GM18508 (cell line): ENCODE measurements around the gene PCDHGB5.
"Not testable (repeated sequence)": the region's sequence is repeated elsewhere in the genome, so short reads cannot be mapped to it uniquely, and the experiment has no call there.

ENCODE experiments used
- ATAC-seq: cut with Tn5 transposase; IDR thresholded peaks from one replicate; pipeline ENCODE4 v1.9.1; 2021; ENCODE audit warnings: moderate number of reproducible peaks; ENCODE audit not compliant: insufficient read depth, unreplicated experiment

The PCDHGB5 gene

DNA sequence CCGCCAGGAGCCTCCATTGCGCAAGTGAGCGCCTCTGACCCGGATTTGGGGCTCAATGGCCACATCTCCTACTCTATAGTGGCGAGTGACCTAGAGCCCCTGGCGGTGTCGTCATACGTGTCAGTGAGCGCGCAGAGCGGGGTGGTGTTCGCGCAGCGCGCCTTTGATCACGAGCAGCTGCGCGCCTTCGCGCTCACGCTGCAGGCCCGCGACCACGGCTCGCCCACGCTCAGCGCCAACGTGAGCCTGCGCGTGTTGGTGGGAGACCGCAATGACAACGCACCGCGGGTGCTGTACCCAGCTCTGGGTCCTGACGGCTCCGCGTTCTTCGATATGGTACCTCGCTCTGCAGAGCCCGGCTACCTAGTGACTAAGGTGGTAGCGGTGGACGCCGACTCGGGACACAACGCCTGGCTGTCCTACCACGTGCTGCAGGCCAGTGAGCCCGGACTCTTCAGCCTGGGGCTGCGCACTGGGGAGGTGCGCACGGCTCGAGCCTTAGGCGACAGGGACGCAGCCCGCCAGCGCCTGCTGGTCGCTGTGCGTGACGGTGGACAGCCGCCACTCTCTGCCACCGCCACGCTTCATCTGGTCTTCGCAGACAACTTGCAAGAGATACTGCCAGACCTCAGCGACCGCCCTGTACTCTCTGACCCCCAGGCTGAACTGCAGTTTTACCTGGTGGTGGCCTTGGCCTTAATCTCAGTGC is 12.0 kb downstream of the PCDHGB5 start:
- no peak for ATAC-seq

DNA sequence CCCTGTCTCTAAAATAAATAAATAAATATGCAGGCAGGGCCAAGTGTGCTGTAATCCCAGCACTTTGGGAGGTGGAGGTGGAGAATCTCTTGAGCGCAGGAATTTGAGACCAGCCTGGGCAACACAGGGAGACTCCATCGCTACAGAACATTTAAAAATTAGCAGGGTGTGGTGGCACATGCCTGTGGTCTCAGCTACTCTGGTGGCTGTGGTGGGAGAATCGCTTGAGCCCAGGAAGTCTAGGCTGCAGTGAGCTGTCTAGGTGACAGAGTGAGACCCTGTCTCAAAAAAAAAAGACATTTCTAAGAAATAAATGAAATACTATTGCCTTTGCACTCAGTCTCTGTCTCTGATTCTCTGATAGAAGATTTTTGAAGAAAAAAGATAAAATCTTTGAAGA is 13.8 kb downstream of the PCDHGB5 start:
- no peak for ATAC-seq

DNA sequence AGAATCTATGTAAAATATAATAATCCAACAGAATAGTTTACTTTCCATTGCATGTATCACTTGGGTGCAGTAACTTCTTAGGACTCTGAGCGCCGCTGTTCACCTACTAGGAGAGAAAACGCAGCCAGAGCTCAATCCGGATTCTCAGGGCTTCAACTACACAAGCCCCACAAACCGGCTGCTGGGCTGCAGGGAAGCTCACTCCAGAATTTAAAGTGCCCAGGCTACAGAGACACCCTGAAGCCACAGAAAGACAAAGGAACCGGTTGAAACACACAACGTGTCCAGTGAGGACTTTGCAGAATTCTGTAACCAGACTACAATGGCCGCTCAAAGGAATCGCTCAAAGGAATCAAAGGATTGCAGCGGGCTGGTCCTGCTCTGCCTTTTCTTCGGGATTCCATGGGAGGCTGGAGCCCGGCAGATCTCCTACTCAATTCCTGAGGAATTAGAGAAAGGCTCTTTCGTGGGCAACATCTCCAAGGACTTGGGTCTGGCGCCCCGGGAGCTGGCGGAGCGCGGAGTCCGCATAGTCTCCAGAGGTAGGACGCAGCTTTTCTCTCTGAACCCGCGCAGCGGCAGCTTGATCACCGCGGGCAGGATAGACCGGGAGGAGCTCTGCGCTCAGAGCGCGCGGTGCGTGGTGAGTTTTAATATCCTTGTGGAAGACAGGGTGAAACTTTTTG is 15.2 kb downstream of the PCDHGB5 start, which contains the start of gene PCDHGA10:
Gene PCDHGA10 (plus strand): TSS at position 134 of the 686 bp plus-strand sequence. CDS start 189 bp downstream, at position 323.
- peak; percentile 69 for ATAC-seq

DNA sequence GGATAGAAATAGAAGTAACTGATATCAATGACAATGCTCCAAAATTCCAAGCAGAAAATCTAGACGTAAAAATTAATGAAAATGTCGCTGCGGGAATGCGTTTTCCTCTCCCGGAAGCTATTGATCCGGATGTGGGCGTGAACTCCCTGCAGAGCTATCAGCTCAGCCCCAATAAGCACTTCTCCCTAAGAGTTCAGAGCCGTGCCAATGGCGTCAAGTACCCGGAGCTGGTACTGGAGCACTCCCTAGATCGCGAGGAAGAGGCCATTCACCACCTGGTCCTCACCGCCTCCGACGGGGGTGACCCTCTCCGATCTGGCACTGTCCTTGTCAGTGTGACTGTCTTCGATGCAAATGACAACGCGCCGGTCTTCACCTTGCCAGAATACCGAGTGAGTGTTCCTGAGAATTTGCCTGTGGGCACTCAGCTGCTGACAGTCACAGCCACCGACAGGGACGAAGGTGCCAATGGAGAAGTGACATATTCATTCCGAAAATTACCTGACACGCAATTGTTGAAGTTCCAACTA is 15.9 kb downstream of the PCDHGB5 start:
- no peak for ATAC-seq

DNA sequence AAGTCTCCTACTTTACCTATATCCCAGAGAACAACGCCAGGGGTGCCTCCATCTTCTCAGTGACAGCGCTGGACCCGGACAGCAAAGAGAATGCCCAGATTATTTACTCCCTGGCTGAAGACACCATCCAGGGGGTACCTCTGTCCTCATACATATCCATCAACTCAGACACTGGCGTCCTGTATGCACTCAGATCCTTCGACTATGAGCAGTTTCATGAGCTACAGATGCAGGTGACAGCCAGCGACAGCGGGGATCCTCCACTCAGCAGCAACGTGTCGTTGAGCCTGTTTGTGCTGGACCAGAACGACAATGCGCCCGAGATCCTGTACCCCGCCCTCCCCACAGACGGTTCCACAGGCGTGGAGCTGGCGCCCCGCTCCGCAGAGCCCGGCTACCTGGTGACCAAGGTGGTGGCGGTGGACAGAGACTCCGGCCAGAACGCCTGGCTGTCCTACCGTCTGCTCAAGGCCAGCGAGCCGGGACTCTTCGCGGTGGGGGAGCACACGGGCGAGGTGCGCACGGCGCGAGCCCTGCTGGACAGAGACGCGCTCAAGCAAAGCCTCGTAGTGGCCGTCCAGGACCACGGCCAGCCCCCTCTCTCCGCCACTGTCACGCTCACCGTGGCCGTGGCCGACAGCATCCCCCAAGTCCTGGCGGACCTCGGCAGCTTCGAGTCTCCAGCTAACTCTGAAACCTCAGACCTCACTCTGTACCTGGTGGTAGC is 17.0 kb downstream of the PCDHGB5 start:
- ATAC-seq = not testable (repeated sequence)

DNA sequence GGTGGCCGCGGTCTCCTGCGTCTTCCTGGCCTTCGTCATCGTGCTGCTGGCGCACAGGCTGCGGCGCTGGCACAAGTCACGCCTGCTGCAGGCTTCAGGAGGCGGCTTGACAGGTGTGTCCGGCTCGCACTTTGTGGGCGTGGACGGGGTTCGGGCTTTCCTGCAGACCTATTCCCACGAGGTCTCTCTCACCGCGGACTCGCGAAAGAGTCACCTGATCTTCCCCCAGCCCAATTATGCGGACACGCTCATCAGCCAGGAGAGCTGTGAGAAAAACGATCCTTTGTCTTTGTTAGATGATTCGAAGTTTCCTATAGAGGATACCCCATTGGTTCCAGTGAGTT is 17.5 kb downstream of the PCDHGB5 start:
- not testable (repeated sequence) for ATAC-seq

DNA sequence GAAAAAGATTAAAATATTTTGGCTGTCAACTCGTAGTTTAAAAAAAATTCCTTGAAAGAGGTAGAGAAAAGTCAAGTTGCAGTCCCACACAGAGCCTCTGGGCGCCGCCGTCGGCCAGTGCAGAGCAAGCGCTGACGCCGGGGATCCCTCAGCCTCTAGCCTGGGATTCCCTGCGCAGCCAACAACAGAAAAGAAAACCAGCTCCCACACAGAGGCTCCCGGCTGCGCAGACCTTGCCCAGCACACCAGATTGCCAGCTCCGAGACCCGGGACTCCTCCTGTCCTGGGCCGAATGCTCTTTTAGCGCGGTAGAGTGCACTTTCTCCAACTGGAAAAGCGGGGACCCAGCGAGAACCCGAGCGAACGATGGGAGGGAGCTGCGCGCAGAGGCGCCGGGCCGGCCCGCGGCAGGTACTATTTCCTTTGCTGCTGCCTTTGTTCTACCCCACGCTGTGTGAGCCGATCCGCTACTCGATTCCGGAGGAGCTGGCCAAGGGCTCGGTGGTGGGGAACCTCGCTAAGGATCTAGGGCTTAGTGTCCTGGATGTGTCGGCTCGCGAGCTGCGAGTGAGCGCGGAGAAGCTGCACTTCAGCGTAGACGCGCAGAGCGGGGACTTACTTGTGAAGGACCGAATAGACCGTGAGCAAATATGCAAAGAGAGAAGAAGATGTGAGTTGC is 19.9 kb downstream of the PCDHGB5 start, which contains the start of gene PCDHGB7:
Gene PCDHGB7 (plus strand): TSS at position 184 of the 679 bp plus-strand sequence. CDS start 183 bp downstream, at position 367.
- ATAC-seq = peak; percentile 51

DNA sequence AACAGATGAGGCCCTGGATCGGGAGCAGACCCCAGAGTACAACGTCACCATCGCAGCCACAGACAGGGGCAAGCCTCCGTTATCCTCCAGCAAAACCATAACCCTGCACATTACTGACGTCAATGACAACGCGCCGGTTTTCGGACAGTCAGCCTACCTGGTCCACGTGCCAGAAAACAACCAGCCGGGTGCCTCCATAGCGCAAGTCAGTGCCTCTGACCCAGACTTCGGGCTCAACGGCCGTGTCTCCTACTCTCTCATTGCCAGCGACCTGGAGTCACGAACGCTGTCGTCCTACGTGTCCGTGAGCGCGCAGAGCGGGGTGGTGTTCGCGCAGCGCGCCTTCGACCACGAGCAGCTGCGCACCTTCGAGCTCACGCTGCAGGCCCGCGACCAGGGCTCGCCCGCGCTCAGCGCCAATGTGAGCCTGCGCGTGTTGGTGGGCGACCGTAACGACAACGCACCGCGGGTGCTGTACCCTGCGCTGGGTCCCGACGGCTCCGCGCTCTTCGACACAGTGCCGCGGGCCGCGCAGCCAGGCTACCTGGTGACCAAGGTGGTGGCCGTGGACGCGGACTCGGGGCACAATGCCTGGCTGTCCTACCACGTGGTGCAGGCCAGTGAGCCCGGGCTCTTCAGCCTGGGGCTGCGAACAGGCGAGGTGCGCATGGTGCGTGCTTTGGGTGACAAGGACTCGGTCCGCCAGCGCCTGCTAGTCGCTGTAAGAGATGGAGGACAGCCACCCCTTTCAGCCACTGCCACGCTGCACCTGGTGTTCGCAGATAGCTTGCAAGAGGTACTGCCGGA is 21.5 kb downstream of the PCDHGB5 start:
- no peak for ATAC-seq

DNA sequence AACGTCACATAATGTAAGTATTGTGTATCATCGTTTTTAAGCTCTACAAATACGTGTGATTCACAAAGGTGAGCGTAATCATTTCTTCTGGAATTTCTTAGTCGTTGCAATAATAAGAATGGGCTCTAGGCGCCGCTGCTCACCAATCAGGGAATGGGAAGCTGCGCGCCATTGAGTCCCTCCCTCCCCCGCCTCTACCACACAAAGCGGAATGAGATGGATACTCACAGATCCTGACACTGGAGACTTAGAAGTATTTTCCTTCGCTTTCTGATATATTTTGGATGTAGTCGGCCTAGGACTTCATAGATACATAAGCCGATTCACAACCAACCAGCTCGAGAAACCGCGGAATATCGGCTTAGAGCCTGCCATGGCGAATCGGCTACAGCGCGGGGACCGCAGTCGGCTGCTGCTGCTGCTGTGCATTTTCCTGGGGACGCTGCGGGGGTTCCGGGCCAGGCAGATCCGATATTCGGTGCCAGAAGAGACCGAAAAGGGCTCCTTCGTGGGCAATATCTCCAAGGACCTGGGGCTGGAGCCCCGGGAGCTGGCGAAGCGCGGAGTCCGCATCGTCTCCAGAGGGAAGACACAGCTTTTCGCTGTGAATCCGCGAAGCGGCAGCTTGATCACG is 23.2 kb downstream of the PCDHGB5 start, which contains the start of gene PCDHGA11:
Gene PCDHGA11 (plus strand): TSS at position 197 of the 634 bp plus-strand sequence. CDS start 177 bp downstream, at position 374.
- ATAC-seq = no peak

DNA sequence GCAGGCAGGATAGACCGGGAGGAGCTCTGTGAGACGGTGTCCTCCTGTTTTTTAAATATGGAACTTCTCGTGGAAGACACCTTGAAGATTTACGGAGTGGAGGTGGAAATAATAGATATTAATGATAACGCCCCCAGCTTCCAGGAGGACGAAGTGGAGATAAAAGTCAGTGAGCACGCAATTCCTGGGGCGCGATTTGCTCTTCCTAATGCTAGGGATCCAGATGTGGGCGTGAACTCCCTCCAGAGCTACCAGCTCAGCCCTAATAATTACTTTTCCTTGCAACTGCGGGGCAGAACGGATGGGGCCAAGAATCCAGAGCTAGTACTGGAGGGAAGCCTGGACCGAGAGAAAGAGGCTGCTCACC is 23.7 kb downstream of the PCDHGB5 start:
- ATAC-seq = no peak

DNA sequence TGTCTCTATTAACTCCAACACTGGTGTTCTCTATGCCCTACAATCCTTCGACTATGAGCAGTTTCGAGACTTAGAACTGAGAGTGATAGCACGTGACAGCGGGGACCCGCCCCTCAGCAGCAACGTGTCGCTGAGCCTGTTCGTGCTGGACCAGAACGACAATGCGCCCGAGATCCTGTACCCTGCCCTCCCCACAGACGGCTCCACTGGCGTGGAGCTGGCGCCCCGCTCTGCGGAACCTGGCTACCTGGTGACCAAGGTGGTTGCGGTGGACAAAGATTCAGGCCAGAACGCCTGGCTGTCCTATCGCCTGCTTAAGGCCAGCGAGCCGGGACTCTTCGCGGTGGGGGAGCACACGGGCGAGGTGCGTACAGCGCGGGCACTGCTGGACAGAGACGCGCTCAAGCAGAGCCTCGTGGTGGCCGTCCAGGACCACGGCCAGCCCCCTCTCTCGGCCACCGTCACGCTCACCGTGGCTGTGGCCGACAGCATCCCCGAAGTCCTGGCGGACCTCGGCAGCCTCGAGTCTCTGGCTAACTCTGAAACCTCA is 25.1 kb downstream of the PCDHGB5 start:
- ATAC-seq = no peak

DNA sequence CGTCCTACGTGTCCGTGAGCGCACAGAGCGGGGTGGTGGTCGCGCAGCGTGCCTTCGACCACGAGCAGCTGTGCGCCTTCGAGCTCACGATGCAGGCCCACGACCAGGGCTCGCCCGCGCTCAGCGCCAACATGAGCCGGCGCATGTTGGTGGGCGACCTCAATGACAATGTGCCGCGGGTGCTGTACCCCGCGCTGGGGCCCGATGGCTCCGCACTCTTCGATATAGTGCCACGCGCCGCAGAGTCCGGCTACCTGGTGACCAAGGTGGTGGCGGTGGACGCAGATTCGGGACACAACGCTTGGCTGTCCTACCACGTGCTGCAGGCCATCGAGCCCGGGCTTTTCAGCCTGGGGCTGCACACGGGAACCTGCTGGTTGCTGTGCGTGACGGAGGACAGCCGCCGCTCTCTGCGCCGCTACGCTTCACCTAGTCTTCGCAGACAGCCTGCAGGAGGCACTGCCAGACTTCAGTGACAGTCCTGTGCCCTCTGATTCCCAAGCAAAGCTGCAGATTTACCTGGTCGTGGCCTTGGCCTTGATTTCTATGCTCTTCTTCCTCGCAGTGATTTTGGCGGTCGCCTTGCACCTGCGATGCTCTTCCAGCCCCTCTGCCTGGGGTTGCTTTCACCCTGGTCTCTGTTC is 30.2 kb downstream of the PCDHGB5 start:
- ATAC-seq = no peak

DNA sequence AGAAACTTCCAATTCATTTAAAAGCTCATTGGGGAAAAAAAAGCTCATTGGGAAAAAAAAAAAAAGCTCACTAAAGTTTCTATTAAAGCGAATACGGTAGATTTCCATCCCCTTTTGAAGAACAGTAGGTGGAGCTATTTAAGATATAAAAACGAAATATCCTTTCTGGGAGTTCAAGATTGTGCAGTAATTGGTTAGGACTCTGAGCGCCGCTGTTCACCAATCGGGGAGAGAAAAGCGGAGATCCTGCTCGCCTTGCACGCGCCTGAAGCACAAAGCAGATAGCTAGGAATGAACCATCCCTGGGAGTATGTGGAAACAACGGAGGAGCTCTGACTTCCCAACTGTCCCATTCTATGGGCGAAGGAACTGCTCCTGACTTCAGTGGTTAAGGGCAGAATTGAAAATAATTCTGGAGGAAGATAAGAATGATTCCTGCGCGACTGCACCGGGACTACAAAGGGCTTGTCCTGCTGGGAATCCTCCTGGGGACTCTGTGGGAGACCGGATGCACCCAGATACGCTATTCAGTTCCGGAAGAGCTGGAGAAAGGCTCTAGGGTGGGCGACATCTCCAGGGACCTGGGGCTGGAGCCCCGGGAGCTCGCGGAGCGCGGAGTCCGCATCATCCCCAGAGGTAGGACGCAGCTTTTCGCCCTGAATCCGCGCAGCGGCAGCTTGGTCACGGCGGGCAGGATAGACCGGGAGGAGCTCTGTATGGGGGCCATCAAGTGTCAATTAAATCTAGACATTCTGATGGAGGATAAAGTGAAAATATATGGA is 32.8 kb downstream of the PCDHGB5 start, which contains the start of gene PCDHGA12:
Gene PCDHGA12 (plus strand): TSS at position 176 of the 782 bp plus-strand sequence. CDS start 253 bp downstream, at position 429.
- ATAC-seq = no peak

DNA sequence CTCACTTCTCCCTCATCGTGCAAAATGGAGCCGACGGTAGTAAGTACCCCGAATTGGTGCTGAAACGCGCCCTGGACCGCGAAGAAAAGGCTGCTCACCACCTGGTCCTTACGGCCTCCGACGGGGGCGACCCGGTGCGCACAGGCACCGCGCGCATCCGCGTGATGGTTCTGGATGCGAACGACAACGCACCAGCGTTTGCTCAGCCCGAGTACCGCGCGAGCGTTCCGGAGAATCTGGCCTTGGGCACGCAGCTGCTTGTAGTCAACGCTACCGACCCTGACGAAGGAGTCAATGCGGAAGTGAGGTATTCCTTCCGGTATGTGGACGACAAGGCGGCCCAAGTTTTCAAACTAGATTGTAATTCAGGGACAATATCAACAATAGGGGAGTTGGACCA is 33.5 kb downstream of the PCDHGB5 start:
- no peak for ATAC-seq

DNA sequence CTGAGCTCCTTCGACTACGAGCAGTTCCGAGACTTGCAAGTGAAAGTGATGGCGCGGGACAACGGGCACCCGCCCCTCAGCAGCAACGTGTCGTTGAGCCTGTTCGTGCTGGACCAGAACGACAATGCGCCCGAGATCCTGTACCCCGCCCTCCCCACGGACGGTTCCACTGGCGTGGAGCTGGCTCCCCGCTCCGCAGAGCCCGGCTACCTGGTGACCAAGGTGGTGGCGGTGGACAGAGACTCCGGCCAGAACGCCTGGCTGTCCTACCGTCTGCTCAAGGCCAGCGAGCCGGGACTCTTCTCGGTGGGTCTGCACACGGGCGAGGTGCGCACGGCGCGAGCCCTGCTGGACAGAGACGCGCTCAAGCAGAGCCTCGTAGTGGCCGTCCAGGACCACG is 34.6 kb downstream of the PCDHGB5 start:
- not testable (repeated sequence) for ATAC-seq

DNA sequence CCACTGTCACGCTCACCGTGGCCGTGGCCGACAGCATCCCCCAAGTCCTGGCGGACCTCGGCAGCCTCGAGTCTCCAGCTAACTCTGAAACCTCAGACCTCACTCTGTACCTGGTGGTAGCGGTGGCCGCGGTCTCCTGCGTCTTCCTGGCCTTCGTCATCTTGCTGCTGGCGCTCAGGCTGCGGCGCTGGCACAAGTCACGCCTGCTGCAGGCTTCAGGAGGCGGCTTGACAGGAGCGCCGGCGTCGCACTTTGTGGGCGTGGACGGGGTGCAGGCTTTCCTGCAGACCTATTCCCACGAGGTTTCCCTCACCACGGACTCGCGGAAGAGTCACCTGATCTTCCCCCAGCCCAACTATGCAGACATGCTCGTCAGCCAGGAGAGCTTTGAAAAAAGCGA is 35.0 kb downstream of the PCDHGB5 start:
- not testable (repeated sequence) for ATAC-seq

DNA sequence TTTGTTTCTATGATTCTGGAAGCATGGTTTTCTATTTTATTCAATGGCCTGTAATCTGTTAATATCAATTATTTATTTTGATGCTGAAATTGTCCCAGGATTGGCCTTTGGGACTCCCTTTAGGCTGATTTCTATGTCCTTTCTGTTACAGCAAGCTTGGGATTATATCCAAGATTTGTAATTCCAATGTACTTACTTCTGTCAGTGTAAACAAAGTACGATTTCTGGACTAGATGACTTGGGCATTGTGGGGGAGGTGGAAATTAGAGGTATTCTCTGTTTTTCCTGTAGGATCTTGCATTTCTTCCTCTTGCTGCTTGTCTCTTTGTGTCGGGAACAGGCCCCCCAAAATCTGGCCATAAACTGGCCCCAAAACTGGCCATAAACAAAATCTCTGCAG is 36.3 kb downstream of the PCDHGB5 start:
- ATAC-seq = no peak
